ENCODE data around the gene CP. TPM values are rescaled to one million over a fixed set of nuclear protein-coding genes. Genes with fewer than 3 reads are reported as not detected.
"Not testable (repeated sequence)": the region's sequence is repeated elsewhere in the genome, so short reads cannot be mapped to it uniquely, and the experiment has no call there.

CP gene
- total RNA-seq, 1 donor from 2014 or later: 0.32 TPM

- Mint-ChIP-seq H3K9me3 (ENCODE audit: unreplicated experiment) (no peaks in the 10 kb centered on the region), H3K4me1 (ENCODE audit: unreplicated experiment) (peaks cover 17% of the 10 kb centered on the region), H3K27ac (ENCODE audit: unreplicated experiment) (no peak overlapping the region), H3K27me3 (ENCODE audit: unreplicated experiment) (no peaks in the 10 kb centered on the region), H3K4me3 (ENCODE audit: unreplicated experiment) (no peak overlapping the region), H3K36me3 (ENCODE audit: unreplicated experiment) (no peaks in the 10 kb centered on the region)
- TF ChIP-seq CTCF (IDR thresholded peaks at IDR 0.05): no peak
- no peak for DNase-seq (ENCODE audit: extremely low spot score, unreplicated experiment)
These were observed 10.2 kb upstream of the CP start for GRCh38 chr3:149231871-149232270.

GRCh38 chr3:149227591-149228268 lies 6.1 kb upstream of the CP start:
- TF ChIP-seq CTCF (IDR thresholded peaks at IDR 0.05): no peak
- DNase-seq (ENCODE audit: extremely low spot score, unreplicated experiment): no peak
- Mint-ChIP-seq H3K4me3 (ENCODE audit: unreplicated experiment) (no peak overlapping the region), H3K36me3 (ENCODE audit: unreplicated experiment) (no peaks in the 10 kb centered on the region), H3K4me1 (ENCODE audit: unreplicated experiment) (peaks cover 18% of the 10 kb centered on the region), H3K9me3 (ENCODE audit: unreplicated experiment) (no peaks in the 10 kb centered on the region), H3K27ac (ENCODE audit: unreplicated experiment) (no peak overlapping the region), H3K27me3 (ENCODE audit: unreplicated experiment) (no peaks in the 10 kb centered on the region)

- no peak overlapping the region for H3K4me3 Mint-ChIP-seq (ENCODE audit: unreplicated experiment)
- no peak for TF ChIP-seq CTCF (IDR thresholded peaks at IDR 0.05)
- H3K9me3 Mint-ChIP-seq (ENCODE audit: unreplicated experiment): no peaks in the 10 kb centered on the region
- no peaks in the 10 kb centered on the region for H3K27me3 Mint-ChIP-seq (ENCODE audit: unreplicated experiment)
- H3K27ac Mint-ChIP-seq (ENCODE audit: unreplicated experiment): no peak overlapping the region
- peaks cover 18% of the 10 kb centered on the region for H3K4me1 Mint-ChIP-seq (ENCODE audit: unreplicated experiment)
- H3K36me3 Mint-ChIP-seq (ENCODE audit: unreplicated experiment): no peaks in the 10 kb centered on the region
- no peak for DNase-seq (ENCODE audit: extremely low spot score, unreplicated experiment)
These were observed 5.1 kb upstream of the CP start for GRCh38 chr3:149226776-149227175.

GRCh38 chr3:149224736-149225594 lies 3.3 kb upstream of the CP start:
- no peaks in the 10 kb centered on the region for H3K27me3 Mint-ChIP-seq (ENCODE audit: unreplicated experiment)
- no peak for TF ChIP-seq CTCF (IDR thresholded peaks at IDR 0.05)
- H3K4me1 Mint-ChIP-seq (ENCODE audit: unreplicated experiment): peaks cover 18% of the 10 kb centered on the region
- H3K4me3 Mint-ChIP-seq (ENCODE audit: unreplicated experiment): peak overlapping the region; percentile 76
- no peaks in the 10 kb centered on the region for H3K9me3 Mint-ChIP-seq (ENCODE audit: unreplicated experiment)
- no peak for DNase-seq (ENCODE audit: extremely low spot score, unreplicated experiment)
- H3K36me3 Mint-ChIP-seq (ENCODE audit: unreplicated experiment): no peaks in the 10 kb centered on the region
- peak overlapping the region; percentile 83 for H3K27ac Mint-ChIP-seq (ENCODE audit: unreplicated experiment)

GRCh38 chr3:149223461-149223820 lies 1.8 kb upstream of the CP start:
- Mint-ChIP-seq H3K9me3 (ENCODE audit: unreplicated experiment) (no peaks in the 10 kb centered on the region), H3K36me3 (ENCODE audit: unreplicated experiment) (no peaks in the 10 kb centered on the region), H3K27ac (ENCODE audit: unreplicated experiment) (no peak overlapping the region), H3K27me3 (ENCODE audit: unreplicated experiment) (no peaks in the 10 kb centered on the region), H3K4me3 (ENCODE audit: unreplicated experiment) (no peak overlapping the region), H3K4me1 (ENCODE audit: unreplicated experiment) (peaks cover 18% of the 10 kb centered on the region)
- no peak for TF ChIP-seq CTCF (IDR thresholded peaks at IDR 0.05)
- no peak for DNase-seq (ENCODE audit: extremely low spot score, unreplicated experiment)

- not testable (repeated sequence) for H3K4me3 Mint-ChIP-seq (ENCODE audit: unreplicated experiment); H3K27ac Mint-ChIP-seq (ENCODE audit: unreplicated experiment); H3K27me3 Mint-ChIP-seq (ENCODE audit: unreplicated experiment); DNase-seq (ENCODE audit: extremely low spot score, unreplicated experiment); H3K36me3 Mint-ChIP-seq (ENCODE audit: unreplicated experiment); H3K4me1 Mint-ChIP-seq (ENCODE audit: unreplicated experiment); H3K9me3 Mint-ChIP-seq (ENCODE audit: unreplicated experiment)
These were observed 2.1 kb downstream of the CP start for GRCh38 chr3:149219380-149220121.

Measured in osteocyte (in vitro differentiated cells).